ENCODE results near the gene DNAH14. TPM values are rescaled to one million over a fixed set of nuclear protein-coding genes. Genes with fewer than 3 reads are reported as not detected.

The DNAH14 gene
- total and polyA plus RNA-seq, 2 of the 13 experiments (the other 11 are each of a cell fraction or from before 2014, with no cell fraction given): 4.5 to 27.5 TPM

DNA sequence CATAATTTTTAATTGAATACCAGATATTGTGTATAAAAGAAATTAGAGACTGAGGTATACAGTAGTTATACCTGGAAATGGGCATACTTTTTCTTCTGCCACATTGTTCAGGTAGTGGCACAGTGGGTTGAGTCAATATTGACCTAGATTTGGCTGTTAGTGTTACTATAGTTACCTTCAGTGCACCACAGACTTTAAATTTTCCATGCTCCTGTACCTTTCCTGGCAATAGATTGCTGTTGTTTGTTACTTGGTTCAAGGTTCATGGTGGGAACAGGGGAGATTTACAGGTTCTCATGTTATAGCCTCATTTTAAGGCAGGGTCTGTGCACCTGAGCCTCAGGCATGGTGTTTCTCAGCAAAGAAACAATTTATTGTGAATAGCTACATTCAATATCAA lies 279.7 kb downstream of the DNAH14 start (continued):
- TF ChIP-seq, protein P1, sequence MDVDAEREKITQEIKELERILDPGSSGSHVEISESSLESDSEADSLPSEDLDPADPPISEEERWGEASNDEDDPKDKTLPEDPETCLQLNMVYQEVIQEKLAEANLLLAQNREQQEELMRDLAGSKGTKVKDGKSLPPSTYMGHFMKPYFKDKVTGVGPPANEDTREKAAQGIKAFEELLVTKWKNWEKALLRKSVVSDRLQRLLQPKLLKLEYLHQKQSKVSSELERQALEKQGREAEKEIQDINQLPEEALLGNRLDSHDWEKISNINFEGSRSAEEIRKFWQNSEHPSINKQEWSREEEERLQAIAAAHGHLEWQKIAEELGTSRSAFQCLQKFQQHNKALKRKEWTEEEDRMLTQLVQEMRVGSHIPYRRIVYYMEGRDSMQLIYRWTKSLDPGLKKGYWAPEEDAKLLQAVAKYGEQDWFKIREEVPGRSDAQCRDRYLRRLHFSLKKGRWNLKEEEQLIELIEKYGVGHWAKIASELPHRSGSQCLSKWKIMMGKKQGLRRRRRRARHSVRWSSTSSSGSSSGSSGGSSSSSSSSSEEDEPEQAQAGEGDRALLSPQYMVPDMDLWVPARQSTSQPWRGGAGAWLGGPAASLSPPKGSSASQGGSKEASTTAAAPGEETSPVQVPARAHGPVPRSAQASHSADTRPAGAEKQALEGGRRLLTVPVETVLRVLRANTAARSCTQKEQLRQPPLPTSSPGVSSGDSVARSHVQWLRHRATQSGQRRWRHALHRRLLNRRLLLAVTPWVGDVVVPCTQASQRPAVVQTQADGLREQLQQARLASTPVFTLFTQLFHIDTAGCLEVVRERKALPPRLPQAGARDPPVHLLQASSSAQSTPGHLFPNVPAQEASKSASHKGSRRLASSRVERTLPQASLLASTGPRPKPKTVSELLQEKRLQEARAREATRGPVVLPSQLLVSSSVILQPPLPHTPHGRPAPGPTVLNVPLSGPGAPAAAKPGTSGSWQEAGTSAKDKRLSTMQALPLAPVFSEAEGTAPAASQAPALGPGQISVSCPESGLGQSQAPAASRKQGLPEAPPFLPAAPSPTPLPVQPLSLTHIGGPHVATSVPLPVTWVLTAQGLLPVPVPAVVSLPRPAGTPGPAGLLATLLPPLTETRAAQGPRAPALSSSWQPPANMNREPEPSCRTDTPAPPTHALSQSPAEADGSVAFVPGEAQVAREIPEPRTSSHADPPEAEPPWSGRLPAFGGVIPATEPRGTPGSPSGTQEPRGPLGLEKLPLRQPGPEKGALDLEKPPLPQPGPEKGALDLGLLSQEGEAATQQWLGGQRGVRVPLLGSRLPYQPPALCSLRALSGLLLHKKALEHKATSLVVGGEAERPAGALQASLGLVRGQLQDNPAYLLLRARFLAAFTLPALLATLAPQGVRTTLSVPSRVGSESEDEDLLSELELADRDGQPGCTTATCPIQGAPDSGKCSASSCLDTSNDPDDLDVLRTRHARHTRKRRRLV (CRISPR knock-in tag; IDR thresholded peaks at IDR 0.05): no peak
- TF ChIP-seq CCDC6 (CRISPR knock-in tag; IDR thresholded peaks at IDR 0.05) (no peak), ZBTB42 (CRISPR knock-in tag; IDR thresholded peaks at IDR 0.05) (no peak), ATF1 (CRISPR knock-in tag; IDR thresholded peaks at IDR 0.05) (no peak), ZFP82 (CRISPR knock-in tag; IDR thresholded peaks at IDR 0.05; ENCODE audit: borderline replicate concordance) (no peak), DMAP1 (CRISPR knock-in tag; IDR thresholded peaks at IDR 0.05) (no peak), ZNF547 (CRISPR knock-in tag; IDR thresholded peaks at IDR 0.05) (no peak), MED8 (CRISPR knock-in tag; IDR thresholded peaks at IDR 0.05; ENCODE audit: insufficient replicate concordance) (no peak), HMG20B (CRISPR knock-in tag; conservative IDR thresholded peaks at IDR 0.05) (0 out of 2 replicates have a peak, but pooled peaks have one; percentile 36), ZNF670 (CRISPR knock-in tag; IDR thresholded peaks at IDR 0.05; ENCODE audit: borderline replicate concordance) (no peak), ELF4 (CRISPR knock-in tag; IDR thresholded peaks at IDR 0.05; ENCODE audit: borderline replicate concordance) (no peak), MED13 (CRISPR knock-in tag; IDR thresholded peaks at IDR 0.05) (no peak)
- TF ChIP-seq, protein P2, sequence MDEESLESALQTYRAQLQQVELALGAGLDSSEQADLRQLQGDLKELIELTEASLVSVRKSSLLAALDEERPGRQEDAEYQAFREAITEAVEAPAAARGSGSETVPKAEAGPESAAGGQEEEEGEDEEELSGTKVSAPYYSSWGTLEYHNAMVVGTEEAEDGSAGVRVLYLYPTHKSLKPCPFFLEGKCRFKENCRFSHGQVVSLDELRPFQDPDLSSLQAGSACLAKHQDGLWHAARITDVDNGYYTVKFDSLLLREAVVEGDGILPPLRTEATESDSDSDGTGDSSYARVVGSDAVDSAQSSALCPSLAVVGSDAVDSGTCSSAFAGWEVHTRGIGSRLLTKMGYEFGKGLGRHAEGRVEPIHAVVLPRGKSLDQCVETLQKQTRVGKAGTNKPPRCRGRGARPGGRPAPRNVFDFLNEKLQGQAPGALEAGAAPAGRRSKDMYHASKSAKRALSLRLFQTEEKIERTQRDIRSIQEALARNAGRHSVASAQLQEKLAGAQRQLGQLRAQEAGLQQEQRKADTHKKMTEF (CRISPR knock-in tag; IDR thresholded peaks at IDR 0.05): peak; percentile 52; the same call in 1 of the 2 replicates
- TF ChIP-seq, protein P3, sequence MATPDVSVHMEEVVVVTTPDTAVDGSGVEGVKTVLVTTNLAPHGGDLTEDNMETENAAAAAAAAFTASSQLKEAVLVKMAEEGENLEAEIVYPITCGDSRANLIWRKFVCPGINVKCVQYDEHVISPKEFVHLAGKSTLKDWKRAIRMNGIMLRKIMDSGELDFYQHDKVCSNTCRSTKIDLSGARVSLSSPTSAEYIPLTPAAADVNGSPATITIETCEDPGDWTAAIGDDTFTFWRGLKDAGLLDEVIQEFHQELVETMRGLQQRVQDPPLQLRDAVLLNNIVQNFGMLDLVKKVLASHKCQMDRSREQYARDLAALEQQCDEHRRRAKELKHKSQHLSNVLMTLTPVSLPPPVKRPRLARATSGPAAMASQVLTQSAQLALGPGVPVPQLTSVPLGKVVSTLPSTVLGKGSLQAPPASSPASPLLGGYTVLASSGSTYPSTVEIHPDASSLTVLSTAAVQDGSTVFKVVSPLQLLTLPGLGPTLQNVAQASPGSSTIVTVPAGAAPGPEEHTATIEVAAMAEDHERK (CRISPR knock-in tag; IDR thresholded peaks at IDR 0.05; ENCODE audit: low read depth): no peak
- TF ChIP-seq, protein P4, sequence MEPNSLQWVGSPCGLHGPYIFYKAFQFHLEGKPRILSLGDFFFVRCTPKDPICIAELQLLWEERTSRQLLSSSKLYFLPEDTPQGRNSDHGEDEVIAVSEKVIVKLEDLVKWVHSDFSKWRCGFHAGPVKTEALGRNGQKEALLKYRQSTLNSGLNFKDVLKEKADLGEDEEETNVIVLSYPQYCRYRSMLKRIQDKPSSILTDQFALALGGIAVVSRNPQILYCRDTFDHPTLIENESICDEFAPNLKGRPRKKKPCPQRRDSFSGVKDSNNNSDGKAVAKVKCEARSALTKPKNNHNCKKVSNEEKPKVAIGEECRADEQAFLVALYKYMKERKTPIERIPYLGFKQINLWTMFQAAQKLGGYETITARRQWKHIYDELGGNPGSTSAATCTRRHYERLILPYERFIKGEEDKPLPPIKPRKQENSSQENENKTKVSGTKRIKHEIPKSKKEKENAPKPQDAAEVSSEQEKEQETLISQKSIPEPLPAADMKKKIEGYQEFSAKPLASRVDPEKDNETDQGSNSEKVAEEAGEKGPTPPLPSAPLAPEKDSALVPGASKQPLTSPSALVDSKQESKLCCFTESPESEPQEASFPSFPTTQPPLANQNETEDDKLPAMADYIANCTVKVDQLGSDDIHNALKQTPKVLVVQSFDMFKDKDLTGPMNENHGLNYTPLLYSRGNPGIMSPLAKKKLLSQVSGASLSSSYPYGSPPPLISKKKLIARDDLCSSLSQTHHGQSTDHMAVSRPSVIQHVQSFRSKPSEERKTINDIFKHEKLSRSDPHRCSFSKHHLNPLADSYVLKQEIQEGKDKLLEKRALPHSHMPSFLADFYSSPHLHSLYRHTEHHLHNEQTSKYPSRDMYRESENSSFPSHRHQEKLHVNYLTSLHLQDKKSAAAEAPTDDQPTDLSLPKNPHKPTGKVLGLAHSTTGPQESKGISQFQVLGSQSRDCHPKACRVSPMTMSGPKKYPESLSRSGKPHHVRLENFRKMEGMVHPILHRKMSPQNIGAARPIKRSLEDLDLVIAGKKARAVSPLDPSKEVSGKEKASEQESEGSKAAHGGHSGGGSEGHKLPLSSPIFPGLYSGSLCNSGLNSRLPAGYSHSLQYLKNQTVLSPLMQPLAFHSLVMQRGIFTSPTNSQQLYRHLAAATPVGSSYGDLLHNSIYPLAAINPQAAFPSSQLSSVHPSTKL (CRISPR knock-in tag; IDR thresholded peaks at IDR 0.05): peak; percentile 77
